Measurements from ENCODE around the gene CDH6.

DNA sequence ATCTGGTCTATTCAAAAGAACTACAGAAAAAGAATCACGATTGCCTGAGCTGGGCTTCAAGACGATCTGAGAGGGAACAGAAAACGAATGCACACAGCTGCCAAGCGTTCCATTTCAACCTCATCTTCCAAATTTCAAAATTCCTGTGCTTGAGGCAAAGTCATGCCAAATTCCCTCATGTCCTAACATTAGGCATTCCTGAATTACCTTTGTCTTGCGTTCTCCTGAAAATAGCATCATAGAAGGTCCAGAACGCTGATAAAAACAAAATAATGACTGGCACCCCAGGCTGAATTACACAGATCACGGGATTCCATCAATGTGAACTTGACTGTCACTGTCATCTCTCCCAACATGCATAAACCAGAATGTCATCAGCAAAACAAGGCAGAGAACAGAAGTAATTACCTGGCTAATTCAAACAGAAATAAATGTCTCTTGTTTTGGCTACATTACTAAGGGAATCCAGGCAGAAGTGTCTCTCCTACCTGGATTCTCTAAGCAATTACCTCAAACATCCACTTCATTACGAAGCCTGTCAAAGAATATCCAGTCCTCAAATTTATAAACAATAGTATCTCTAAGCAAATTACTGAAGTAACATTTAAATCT is 12.0 kb upstream of the CDH6 start:
- TF ChIP-seq, protein P1, sequence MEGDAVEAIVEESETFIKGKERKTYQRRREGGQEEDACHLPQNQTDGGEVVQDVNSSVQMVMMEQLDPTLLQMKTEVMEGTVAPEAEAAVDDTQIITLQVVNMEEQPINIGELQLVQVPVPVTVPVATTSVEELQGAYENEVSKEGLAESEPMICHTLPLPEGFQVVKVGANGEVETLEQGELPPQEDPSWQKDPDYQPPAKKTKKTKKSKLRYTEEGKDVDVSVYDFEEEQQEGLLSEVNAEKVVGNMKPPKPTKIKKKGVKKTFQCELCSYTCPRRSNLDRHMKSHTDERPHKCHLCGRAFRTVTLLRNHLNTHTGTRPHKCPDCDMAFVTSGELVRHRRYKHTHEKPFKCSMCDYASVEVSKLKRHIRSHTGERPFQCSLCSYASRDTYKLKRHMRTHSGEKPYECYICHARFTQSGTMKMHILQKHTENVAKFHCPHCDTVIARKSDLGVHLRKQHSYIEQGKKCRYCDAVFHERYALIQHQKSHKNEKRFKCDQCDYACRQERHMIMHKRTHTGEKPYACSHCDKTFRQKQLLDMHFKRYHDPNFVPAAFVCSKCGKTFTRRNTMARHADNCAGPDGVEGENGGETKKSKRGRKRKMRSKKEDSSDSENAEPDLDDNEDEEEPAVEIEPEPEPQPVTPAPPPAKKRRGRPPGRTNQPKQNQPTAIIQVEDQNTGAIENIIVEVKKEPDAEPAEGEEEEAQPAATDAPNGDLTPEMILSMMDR (IDR thresholded peaks at IDR 0.05; ENCODE audit: extremely low read depth in 1 of 2, insufficient read depth in 1 of 2, low read depth in 1 of 2, low read length in 2 of 2) = no peak
- TF ChIP-seq JUN (IDR thresholded peaks at IDR 0.05; ENCODE audit: borderline replicate concordance, insufficient read depth, insufficient read length, low read depth) = no peak
- TF ChIP-seq POLR2A (IDR thresholded peaks at IDR 0.05; ENCODE audit: low read depth, low read length) = no peak
- TF ChIP-seq MYC (IDR thresholded peaks at IDR 0.05; ENCODE audit: low read depth, low read length) = no peak
- no peak for TF ChIP-seq POLR2AphosphoS5 (IDR thresholded peaks at IDR 0.05; ENCODE audit: insufficient read depth, low read depth, low read length)
- TF ChIP-seq, protein P2, sequence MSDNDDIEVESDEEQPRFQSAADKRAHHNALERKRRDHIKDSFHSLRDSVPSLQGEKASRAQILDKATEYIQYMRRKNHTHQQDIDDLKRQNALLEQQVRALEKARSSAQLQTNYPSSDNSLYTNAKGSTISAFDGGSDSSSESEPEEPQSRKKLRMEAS (IDR thresholded peaks at IDR 0.05; ENCODE audit: insufficient read depth, insufficient read length) = no peak
- no peak for TF ChIP-seq FOS (IDR thresholded peaks at IDR 0.05; ENCODE audit: borderline replicate concordance, insufficient read depth, low read length)
- TF ChIP-seq EZH2 (IDR thresholded peaks at IDR 0.05; ENCODE audit: borderline replicate concordance, low read depth, low read length, severe bottlenecking) = no peak
